Activated T-cell treated with anti-CD3 and anti-CD28 coated beads, Interleukin-2, amount 50 U/mL, for 1 hour (primary cell): Measurements from ENCODE around the gene SECTM1.
"Not testable (repeated sequence)": the region's sequence is repeated elsewhere in the genome, so short reads cannot be mapped to it uniquely, and the experiment has no call there.

ENCODE experiments used
- DNase-seq: peaks from one replicate; pipeline ENCODE4 v3.0.0-alpha.2; 2020

Gene SECTM1

GRCh38 chr17:82367724-82368524, 34.4 kb upstream of the SECTM1 start:
- DNase-seq, result no peak

- DNase-seq, result no peak
Observed at GRCh38 chr17:82366749-82367148, 33.2 kb upstream of the SECTM1 start.

GRCh38 chr17:82365606-82366295, 32.2 kb upstream of the SECTM1 start:
- no peak for DNase-seq

GRCh38 chr17:82361885-82362633, 28.5 kb upstream of the SECTM1 start:
- no peak for DNase-seq

GRCh38 chr17:82359451-82360074, 26.0 kb upstream of the SECTM1 start:
- not testable (repeated sequence) for DNase-seq

- no peak for DNase-seq
Observed at GRCh38 chr17:82358465-82359350, 25.1 kb upstream of the SECTM1 start, which contains the start of gene TEX19. TSS of gene TEX19 (plus strand) at chr17:82359247. CDS start at chr17:82362151, 2,904 bp downstream.

- DNase-seq, result no peak
Observed at GRCh38 chr17:82357394-82357793, 23.8 kb upstream of the SECTM1 start.

GRCh38 chr17:82356845-82357355, 23.3 kb upstream of the SECTM1 start:
- DNase-seq, result no peak

- DNase-seq, result no peak
Observed at GRCh38 chr17:82355770-82356427, 22.3 kb upstream of the SECTM1 start.

- DNase-seq, result no peak
Observed at GRCh38 chr17:82354804-82355308, 21.3 kb upstream of the SECTM1 start.

- DNase-seq, result no peak
Observed at GRCh38 chr17:82353484-82353883, 19.9 kb upstream of the SECTM1 start.

- DNase-seq, result peak; percentile 80
Observed at GRCh38 chr17:82351713-82352488, 18.3 kb upstream of the SECTM1 start.

- DNase-seq, result no peak
Observed at GRCh38 chr17:82351254-82351712, 17.7 kb upstream of the SECTM1 start.

- DNase-seq, result peak; percentile 48
Observed at GRCh38 chr17:82350182-82351030, 16.8 kb upstream of the SECTM1 start.

- no peak for DNase-seq
Observed at GRCh38 chr17:82349287-82349701, 15.7 kb upstream of the SECTM1 start.

- DNase-seq, result no peak
Observed at GRCh38 chr17:82348866-82349265, 15.3 kb upstream of the SECTM1 start.

GRCh38 chr17:82348434-82348833, 14.9 kb upstream of the SECTM1 start:
- no peak for DNase-seq

GRCh38 chr17:82347994-82348393, 14.4 kb upstream of the SECTM1 start:
- DNase-seq, result not testable (repeated sequence)
